ENCODE measurements around the gene FAM184A.

The FAM184A gene

DNA sequence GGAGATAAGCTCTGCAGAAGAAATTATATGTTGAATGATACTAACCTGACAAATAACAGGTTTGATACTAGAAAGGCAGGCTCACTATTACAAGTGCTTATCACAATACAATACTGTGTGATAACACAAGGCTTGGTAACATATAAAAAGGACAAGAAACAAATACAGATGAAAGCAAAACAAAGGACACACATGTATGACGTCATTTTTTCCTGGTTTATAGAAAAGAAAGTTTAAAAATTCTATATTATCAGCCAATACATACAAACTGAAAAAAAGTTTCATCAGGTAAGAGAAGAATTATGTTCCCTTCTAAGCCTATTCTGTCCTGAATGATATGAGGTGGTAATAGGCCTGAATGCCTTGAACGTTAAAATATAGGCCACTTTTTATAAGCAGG is 111.2 kb downstream of the FAM184A start:
- DNase-seq (ENCODE audit: low read depth): no peak

DNA sequence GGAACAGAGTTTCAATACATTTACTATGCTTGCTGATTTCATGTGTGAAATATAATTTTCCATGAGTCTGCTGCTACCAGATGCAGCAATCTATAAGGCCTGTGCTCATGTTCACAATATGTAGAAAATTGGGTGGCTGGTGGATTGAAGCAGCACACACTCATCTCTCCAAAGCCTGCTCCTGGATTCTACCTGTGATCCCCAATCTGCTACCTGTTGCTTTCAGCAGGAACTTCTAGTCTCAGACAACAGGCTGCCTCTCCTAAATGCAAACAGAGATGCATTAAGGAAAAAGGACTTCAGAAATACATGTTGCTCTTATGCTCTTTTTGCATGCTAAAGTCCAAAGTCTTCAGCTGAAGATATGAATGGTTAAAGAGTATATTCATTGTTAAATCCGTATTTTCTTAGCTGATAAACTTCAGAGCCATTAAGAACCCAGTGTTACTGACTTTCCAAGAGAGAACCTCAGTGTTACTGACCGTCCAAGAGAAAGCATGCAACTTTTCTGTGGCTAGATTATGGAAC is 112.6 kb downstream of the FAM184A start:
- no peak for DNase-seq (ENCODE audit: low read depth)

DNA sequence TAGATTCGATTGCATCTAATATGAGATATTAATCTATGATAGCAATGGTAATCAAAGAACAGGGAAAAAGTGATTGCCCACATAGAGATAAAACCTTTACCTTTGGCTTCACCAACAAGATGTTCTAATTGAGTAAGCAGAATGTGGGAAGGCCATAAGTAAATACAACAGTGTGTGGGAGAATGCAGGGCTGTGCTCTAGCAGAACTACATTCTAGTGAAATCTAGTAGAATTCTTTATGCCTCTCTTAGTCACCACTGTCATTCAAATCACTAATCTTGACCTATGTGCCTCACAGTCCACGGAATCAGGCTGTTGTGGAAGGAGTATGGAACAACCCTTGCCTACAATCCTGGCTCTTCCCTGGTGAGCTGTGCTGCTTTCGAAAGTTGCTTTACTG is 113.1 kb downstream of the FAM184A start:
- peak; percentile 62 for DNase-seq (ENCODE audit: low read depth)

DNA sequence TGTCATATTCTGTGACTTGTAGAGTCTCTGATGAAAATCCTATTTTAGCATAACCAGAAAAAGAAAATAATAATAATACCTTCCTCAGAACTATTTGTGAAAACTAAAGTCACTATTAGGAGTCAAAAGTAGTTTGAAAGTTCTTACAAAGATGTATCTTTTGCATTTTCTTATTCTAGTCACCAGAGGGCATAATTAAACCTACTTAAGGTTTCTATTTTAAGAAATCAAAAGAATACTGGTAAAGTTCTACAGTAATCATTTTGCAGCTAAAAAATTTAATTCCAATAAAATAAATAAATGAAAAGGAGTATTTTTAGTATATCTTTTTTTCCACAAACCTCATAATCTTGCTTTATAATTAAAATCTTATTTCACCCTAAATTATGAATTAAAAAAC is 115.5 kb downstream of the FAM184A start:
- DNase-seq (ENCODE audit: low read depth): peak; percentile 16

DNA sequence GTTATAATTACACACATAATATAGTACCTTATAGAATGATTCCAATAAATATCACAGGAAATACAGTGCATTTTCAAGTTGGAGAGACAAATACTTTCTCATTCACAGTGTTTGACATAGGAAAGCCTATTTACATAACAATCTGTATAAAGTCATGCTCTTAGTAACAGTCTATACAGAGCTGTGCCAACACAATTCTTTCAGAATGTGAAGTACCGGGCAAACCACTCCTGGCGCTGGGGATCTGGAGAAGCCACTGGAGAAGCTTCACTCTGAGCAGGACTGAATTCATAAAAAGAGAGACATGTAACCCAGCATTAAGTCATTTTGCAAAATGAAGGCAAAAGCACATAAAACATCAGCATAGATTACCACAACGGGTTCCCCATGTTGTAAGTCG is 118.6 kb downstream of the FAM184A start:
- DNase-seq (ENCODE audit: low read depth): no peak

GRCh38 chr6:118953391-118953790 is 125.1 kb downstream of the FAM184A start:
- no peak for DNase-seq (ENCODE audit: low read depth)

GRCh38 chr6:118952683-118953082 is 125.8 kb downstream of the FAM184A start:
- DNase-seq (ENCODE audit: low read depth): no peak

GRCh38 chr6:118945217-118945616 is 133.2 kb downstream of the FAM184A start:
- no peak for DNase-seq (ENCODE audit: low read depth)

DNA sequence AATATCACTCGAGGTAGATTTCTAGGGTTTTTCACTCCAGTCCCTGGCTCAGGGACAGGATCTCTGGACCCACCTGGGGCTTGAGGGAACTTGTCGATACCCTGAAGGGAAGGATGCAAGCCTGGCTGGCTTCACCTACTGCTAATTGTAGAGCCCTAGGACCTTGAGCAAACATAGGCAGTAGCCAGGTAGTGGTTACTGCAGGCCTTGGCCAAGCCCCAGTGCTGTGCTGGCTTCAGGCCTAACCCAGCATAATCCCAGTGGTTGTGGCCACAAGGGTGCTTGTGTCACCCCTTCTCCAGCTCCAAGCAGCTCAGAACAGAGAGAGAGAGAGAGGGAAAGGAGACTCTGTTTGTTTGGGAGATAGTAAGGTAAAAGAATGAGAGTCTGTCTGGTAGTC is 137.7 kb downstream of the FAM184A start:
- DNase-seq (ENCODE audit: low read depth): no peak

DNA sequence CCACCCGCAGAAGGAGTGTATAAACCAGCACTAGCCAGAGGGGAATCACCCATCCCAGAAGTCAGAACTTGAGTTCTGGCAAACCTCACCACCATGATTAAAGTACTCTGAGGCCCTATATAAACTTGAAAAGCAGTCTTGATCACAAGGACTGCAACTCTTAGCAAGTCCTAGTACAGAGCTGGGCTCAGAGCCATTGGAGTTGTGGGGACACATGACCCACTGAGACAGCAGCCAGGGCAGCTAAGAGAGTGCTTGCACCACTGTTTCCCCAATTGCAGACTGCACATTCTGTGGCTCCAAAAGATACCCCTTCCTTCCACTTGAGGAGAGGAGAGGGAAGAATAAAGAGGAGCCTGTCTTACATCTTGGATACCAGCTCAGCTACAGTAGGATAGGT is 138.8 kb downstream of the FAM184A start:
- no peak for DNase-seq (ENCODE audit: low read depth)

DNA sequence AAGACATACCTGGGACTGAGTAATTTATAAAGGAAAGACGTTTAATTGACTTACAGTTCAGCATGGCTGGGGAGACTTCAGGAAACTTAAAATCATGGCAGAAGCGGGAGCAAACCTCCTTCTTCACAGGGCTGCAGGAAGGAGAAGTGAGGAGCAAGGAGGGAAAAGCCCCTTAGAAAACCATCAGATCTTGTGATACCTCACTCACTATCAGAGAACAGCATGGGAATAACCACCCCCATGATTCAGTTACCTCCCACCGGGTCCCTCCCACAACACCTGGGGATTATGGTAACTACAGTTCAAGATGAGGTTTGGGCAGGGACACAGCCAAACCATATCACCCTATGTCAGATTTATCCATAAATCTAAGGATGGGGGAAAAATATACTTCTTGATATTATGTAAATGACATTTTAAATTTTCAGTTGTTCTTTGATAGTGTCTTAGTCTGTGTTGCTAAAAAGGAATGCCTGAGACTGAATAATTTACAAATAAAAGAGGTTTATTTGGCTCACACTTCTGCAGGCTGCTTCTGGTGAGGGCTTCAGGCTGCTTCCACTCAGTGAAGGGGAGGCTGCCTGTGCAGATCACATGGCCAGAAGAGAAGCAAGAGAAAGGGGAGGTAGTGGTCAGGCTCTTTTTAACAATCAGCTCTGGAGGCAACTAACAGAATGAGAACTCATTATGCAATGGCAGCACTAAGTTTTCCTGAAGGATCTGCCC is 142.3 kb downstream of the FAM184A start:
- no peak for DNase-seq (ENCODE audit: low read depth)

GRCh38 chr6:118935331-118935668 is 143.2 kb downstream of the FAM184A start:
- no peak for DNase-seq (ENCODE audit: low read depth)

GRCh38 chr6:118934461-118935330 is 143.8 kb downstream of the FAM184A start, which contains the start of gene MCM9:
Gene MCM9, minus strand, starts transcription at chr6:118935159. Its CDS starts 3,436 bp downstream, at chr6:118931723.
- peak; percentile 75 for DNase-seq (ENCODE audit: low read depth)

DNA sequence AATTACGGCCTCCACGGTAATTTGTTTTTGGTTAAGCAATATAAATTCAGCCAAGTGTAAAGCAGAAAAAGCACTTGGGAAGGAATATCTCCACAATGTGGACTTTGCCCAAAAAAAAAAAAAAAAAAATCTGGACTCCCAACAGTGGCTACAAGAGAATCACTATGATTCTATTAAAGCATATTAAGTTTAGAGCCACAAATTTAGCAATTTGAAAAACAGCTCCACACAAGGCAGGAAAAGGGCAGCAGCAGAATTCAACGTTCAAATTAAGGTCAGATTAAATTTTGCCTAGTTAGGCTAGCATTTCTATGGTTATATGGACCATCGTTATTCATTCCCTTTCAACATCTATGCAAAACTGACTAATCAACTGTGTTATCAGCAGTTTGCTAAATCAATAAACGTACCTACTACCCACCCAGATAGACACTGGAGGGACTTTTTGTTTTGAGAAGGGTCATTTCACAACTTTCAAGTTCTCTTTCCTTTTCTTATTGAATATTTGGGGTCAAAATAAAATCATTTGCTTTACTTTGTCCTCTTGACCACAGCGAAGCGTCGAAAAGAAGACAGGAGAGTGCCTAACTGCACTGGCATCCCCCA is 144.5 kb downstream of the FAM184A start:
- DNase-seq (ENCODE audit: low read depth): no peak

- DNase-seq (ENCODE audit: low read depth): peak; percentile 19
Observed at GRCh38 chr6:118932421-118932820, 146.0 kb downstream of the FAM184A start.

DNA sequence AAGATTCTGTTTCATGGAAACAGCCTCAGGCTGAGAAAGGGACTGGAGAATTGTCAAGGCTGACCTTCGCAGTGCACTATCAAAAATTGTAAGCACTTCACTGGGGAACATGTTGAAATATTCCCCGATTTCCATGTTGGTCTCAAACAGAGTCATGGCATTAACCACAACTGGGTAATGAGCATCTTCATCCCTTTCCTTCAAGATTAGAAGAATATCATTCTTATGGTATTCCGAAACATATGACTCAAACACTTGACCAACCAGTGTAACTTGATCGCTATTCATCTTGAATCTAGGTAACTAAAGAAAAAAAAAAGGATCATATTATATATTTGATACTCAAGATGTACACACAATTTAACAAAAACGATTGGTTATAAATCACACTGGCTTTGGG is 147.0 kb downstream of the FAM184A start:
- DNase-seq (ENCODE audit: low read depth): peak; percentile 51

GRCh38 chr6:118930680-118931079 is 147.8 kb downstream of the FAM184A start:
- DNase-seq (ENCODE audit: low read depth): no peak

DNA sequence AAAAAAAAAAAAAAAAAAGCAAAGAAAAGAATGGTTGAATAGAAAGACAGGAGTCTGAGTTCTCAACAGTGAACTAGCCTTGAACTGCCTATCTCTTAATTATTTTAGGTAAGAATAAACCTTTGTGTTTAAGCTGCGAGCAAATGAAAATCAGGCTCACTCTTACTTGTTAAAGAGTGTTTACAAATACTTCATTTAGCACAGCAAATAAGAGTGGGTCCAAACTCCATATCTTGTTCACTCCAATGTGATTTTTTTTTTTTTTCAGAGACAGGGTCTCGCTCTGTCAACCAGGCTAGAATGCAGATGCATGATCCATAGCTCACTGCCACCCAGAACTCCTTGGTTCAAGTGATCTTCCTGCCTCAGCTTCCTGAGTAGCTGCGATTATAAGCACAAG is 155.4 kb downstream of the FAM184A start:
- no peak for DNase-seq (ENCODE audit: low read depth)

DNA sequence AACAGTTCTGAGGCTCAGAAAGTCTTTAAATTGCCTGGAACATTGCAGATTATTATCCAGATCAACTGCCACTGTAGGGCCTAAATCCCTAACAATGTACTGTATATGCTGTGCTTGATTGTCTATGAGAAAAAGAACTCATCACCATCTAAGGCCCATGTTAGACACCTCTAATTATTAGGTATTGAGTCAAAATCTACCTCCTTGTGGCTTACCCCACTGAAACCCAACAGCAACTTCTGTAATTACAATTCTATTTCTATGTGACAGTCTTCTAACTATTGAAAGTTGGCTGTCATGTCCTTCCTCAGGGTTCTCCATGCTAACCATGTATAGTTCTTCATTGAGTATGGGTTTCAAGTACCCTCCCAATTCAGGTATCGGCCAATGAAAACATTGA is 157.4 kb downstream of the FAM184A start:
- DNase-seq (ENCODE audit: low read depth): no peak

DNA sequence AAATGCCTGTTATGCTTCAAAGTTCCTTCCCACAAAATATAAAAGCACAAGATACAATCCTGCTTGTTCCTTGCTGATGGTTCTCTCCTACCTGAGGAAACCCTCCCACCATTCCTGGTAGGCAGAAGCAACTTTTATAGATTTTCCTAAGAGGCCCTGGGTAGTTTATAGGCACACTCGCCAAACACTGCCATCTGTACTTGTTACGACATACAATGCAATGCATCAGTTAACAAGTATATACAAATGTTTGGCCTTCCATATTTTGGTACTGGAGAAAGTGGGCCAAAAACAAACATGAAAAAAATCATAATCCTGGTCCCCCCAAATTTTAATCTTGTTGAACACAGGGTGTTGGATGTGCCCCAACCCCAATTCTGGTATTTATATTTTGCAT is 160.1 kb downstream of the FAM184A start:
- DNase-seq (ENCODE audit: low read depth): peak; percentile 22

DNA sequence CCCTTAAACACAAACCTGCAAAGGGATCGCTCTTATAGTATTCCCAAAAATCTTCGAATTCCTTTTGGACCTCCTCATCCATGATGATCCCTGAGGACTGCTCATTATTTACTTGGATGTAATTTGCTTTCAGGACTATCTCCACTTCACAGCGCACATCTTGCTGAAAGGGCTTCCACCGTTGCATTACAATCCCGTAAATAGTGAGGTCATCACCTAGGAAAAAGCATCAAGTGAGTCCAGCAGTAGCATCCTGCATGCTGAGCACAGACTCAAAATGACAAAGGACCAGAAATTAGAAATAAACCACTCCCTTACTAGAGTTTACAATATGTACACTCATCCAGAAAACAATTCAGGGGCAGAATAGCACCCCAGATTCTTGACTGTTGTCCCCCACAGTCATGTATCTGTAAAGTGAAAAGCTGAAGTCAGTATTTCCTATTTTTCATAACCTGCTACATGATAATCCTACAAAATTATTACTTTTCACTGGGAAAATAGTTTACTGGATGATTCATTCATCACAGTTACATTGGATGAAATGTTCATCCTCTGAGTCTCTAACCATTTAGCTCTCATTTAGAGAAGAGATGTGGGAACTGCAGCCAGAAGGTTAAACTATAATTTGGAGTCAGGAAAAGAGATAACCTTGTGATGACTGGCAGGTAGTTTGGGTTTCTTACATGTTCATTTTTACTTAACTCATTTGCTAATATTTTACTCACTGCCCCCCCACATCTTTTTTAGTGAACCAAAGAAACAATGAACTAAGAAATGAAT is 160.7 kb downstream of the FAM184A start:
- no peak for DNase-seq (ENCODE audit: low read depth)

DNA sequence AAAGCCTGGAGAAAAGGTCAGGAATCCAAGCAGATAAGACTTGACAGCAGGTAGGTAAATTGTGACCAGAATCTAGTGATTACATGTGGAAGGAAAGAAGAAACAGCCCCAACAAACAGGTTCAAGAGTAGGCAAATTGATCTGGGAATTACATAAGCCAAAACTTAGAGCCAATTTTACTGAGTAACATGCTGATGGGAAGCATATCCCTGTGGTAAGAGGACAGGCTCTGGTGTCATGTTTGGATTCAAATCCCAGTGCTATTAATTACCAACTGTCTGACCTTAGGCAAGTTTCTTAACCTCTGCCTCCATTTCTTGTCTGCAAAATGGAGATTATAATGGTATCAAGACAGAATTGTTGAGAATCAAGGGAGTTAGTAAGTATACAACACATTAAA is 163.9 kb downstream of the FAM184A start:
- no peak for DNase-seq (ENCODE audit: low read depth)

Data from amniotic epithelial cell (primary cell).